CMK (cell line): ENCODE data around the gene SZT2.
"Not testable (repeated sequence)": the region's sequence is repeated elsewhere in the genome, so short reads cannot be mapped to it uniquely, and the experiment has no call there.

Experiments
- DNase-seq: peaks from one replicate; pipeline ENCODE4 v3.0.0-alpha.2; 2010; ENCODE audit warnings: low read depth

Gene SZT2

GRCh38 chr1:43363283-43363934 is 26.3 kb upstream of the SZT2 start:
- DNase-seq, result no peak

- DNase-seq, result no peak
These were observed 25.7 kb upstream of the SZT2 start for GRCh38 chr1:43363935-43364525.

GRCh38 chr1:43365678-43366077 is 24.0 kb upstream of the SZT2 start:
- no peak for DNase-seq

- DNase-seq, result no peak
These were observed 23.5 kb upstream of the SZT2 start for GRCh38 chr1:43366179-43366578.

- no peak for DNase-seq
These were observed 23.1 kb upstream of the SZT2 start for GRCh38 chr1:43366601-43367025.

GRCh38 chr1:43367026-43367903 is 22.4 kb upstream of the SZT2 start:
- peak; percentile 67 for DNase-seq

GRCh38 chr1:43367904-43368645 is 21.6 kb upstream of the SZT2 start, which contains the start of gene ELOVL1:
Gene ELOVL1, minus strand, starts transcription at chr1:43368011. Its CDS starts 2,402 bp downstream, at chr1:43365609.
- peak; percentile 87 for DNase-seq

GRCh38 chr1:43368646-43369020 is 21.1 kb upstream of the SZT2 start:
- no peak for DNase-seq

- not testable (repeated sequence) for DNase-seq
These were observed 19.9 kb upstream of the SZT2 start for GRCh38 chr1:43369779-43370178.

GRCh38 chr1:43370564-43370963 is 19.1 kb upstream of the SZT2 start:
- no peak for DNase-seq

- no peak for DNase-seq
These were observed 17.5 kb upstream of the SZT2 start for GRCh38 chr1:43372172-43372571.

- DNase-seq, result no peak
These were observed 16.4 kb upstream of the SZT2 start for GRCh38 chr1:43373066-43373940.

- DNase-seq, result no peak
These were observed 12.9 kb upstream of the SZT2 start for GRCh38 chr1:43376723-43377235.

GRCh38 chr1:43377831-43378230 is 11.9 kb upstream of the SZT2 start:
- DNase-seq, result no peak

GRCh38 chr1:43379476-43379875 is 10.2 kb upstream of the SZT2 start:
- DNase-seq, result no peak

- DNase-seq, result no peak
These were observed 8.1 kb upstream of the SZT2 start for GRCh38 chr1:43381612-43382011.

GRCh38 chr1:43382027-43382779 is 7.5 kb upstream of the SZT2 start:
- no peak for DNase-seq

- DNase-seq, result no peak
These were observed 6.2 kb upstream of the SZT2 start for GRCh38 chr1:43383449-43383848.

GRCh38 chr1:43386676-43387075 is 3.0 kb upstream of the SZT2 start:
- no peak for DNase-seq

GRCh38 chr1:43387976-43388599 is 1.6 kb upstream of the SZT2 start:
- DNase-seq, result no peak
